IPS-NIHi11 (cell line): ENCODE results near the gene SKOR2.

Source experiments
- DNase-seq: peaks from one replicate; pipeline ENCODE4 v3.0.0; 2012; ENCODE audit warnings: mixed read lengths, low spot score

SKOR2 gene

DNA sequence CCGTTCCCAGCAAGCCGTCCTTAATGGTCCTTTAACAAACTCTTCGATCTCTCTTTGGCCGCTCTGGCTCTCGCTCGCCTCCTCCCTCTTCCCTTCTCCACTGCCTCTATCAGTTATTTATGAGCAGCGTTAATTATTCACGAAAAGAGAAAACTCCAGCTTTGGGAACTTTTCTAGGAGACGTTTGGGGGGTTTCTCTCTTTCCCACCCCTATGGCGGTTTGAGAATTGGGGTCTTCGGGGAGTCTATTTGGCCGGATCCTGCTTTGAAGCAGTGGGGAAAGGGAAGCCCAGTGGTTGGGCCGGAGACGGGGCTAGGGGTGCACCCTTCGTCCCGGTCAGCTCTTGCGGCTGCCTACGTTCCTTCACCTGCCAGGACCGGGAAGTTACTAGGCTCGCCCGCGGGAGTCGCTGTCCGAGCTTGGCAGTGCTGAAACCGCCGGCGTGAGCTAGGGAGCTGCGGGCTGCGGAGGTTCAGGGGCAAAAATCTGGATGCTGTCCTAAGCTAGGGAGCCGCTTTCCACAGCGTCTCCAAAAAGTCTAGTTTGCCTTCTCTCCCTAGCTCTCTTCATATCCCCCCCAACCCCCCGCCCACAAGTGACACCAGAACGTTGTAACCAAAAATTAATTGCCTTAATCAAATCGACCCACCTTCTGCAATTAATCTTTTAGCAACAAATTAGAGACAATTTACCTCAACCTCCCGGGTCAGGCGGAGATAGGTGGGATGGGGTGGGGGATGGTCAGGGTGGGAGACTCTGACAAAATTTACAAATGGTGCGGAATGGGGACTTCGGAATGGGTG, 8.9 kb upstream of the SKOR2 start:
- DNase-seq, result peak; percentile 84

DNA sequence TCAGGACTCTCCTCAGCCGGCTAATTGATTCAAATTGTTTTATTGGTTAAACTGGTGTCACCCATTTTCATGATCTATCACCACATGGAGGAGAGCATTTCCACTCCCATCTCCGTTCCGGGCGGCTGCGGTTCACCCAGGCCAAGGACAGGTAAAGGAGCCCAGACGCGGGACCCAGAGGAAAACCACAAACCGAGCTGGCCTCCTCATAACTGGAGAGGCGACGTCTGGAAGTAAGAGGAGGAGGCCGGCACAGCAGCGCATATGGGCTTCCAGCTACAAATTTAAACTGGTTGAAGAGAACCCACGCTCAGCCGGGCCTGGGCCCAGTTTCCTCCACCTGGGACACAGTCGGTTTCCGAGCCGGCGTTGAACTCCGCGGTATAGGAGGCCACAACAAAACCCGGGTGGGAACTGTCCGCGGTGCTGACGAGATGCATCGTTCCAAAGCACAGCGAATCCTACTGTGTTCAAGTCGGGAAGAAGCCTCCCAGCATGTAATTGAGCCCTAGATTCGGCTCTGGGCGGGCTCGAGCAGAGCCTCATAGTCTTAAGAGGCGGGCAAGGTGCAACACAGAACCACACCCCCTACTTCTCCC, 3.0 kb upstream of the SKOR2 start:
- DNase-seq, result peak; percentile 69

DNA sequence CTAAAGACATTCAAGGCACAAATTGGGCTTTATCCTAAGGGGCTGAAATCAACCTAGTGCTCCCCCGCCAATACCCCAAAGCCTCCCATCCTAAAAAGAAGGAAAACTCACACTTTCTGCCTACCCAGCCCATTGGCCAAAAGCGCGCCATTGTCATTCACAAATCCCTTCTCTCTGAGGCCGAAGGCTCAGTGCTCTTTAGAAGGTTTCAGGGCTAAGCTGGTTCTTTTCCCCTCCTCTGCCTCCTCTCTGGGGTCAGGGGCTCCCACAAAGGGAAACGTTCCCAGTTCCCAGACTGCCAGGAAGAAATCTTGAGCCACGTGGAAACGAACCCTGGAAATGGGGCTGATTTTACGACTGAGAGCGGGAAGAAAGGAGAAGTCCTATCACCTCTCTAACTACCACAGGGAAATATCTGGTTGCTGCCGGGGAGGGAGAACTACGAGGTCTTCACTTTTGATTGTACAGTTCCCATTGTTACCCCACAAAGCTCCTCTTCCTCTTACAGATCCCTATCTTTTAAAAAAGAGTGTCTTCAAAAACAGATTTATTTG, 1.7 kb upstream of the SKOR2 start:
- no peak for DNase-seq

DNA sequence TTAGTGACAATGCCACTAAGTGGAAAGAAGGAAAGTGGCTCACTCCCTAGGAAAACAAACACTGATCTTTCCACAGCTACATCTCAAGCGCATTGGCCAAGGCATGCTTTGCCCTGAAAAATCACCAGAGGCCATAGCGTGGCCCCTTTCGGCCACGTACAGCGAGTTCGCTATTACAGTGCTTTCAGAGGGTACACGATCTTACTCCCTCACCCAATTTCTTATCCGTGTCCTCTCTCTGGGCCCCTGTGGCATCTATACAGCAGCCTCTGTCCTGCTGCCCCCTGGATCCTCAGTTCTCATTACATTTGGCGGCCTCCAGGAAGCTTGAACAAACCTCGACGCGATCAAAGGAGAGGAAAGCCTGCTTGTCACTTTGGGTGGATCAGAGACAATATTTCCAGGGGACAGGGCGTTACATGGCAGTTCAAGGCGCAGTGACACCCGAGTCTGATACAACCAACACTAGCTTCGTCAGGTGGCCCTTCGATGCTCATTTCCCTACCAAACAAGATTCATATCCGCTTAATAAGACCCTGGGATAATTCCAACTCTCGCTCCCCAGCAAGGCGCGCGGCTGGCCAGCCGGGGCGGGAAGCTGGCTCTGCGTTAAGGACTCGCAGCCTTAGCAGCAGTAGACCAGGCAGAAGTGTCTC, 941 bp downstream of the SKOR2 start:
- no peak for DNase-seq

DNA sequence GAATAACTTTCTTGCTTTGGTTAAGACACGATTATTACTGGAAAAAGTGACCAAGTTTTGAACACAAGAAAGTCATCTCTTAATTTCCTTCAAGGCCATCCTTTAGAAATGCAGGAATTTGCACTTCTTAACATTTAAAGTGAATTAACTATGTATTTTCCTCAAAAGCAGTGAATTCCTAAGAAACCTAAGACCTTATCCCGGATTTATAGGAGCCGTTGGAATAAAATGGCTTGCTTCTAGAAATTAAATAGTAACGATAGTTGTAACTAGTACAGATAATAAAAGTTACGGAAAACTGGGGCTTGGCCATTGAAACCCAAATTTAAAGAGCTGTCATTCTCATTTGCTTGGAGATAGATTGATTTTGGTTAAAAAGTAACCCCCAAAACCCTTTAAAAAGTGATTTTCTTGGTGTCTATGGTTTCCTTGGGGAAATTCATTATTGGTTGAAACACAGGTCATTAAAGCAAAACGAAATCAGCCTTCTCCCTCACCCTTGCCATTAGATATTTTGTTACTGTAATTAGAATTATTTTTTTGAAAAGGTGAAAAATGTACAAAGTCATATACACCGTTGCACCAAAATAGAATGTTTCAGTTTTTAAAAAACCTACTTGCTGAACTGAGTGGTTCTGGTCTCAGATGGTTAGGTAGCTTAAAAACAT, 2.0 kb downstream of the SKOR2 start:
- DNase-seq, result no peak

DNA sequence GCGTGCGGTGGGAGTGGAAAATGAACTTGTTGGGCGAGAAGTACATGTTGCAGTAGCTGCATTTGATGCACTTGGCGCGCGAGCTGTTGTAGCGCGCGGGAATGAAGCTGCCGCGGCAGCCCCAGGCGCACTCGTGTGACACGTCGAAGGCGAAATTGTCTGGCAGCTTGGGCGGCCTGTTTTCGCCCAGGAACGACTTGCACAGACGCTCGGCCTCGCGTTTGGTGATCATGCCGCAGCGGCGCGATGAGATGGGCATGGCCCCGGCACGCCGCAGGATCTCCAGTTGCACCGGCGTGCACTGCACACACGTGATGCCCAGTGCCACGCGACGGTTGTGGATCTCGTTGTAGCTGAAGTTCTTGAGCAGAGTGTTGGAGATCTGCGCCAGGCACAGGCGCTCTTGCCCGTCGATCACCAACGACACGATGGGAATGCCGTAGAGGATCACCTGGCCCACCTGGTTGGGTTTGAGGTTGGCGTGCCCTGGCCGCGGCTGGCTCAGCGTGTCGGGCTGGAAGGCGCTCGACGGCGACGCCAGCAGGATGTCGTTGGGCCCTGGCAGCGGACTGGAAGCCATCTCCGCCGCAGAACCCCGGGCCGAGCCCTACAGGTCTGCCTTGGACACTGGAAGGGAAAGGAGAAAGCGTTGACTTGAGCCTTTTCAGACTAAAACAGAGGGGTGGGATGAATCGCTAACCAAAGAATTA, 2.7 kb downstream of the SKOR2 start:
- DNase-seq, result peak; percentile 25

DNA sequence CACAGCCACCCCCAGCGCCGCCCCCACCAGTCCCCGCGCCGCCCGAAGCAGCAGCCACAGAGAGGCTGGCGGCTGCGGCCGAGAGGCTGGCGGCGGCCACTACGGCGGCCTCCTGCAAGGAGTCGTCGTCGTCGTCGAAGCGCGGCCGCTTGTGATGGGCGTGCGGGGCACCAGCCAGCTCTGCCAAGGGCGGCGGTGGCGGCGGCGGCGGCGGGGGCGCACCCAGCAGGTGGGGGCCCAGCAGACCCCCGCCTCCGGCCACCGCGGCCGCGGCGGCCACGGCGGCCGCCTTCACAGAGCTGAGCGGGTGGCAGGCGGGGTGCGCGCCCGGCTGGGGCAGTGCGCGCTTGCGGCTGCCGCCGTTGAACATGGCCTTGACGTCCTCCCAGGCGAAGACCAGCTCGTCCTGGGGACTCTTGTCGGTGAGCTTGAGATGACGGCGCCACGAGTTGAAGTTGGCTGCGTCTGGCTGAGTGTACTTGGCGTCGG, 3.3 kb downstream of the SKOR2 start:
- DNase-seq, result peak; percentile 22

DNA sequence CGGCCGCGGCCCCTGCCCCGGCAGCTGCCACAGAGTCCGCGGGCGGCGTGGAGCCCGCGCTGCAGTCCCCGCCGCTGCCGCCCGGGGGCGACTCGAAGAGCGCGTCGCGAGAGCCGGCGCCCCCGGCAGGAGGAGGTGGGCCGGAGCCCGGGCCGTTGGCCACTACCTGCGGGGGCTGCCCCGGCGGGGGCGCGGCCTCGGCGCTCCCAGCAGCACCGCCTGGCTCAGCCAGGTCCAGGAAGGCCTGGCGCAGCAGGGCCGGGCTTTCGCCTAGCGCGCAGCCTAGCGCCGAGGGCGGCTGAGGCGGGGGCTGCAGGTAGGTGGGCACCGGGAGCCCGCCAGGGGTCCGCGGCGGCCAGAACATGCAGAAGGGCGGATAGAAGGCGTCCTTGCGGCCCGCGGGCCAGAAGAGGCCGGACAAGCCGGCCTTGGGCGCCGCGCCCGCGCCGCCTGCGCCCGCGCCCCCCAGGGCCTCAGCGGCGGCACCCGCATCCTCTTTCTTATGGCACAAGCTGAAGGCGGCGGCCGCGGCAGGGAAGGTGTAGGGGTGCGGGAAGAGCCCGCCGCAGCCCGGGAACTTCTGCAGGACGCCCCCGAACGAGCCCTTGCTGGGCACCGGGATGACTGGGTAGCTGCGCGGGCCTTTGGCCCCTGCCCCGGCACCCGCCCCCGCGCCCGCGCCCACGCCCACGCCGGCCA, 3.9 kb downstream of the SKOR2 start:
- peak; percentile 89 for DNase-seq

DNA sequence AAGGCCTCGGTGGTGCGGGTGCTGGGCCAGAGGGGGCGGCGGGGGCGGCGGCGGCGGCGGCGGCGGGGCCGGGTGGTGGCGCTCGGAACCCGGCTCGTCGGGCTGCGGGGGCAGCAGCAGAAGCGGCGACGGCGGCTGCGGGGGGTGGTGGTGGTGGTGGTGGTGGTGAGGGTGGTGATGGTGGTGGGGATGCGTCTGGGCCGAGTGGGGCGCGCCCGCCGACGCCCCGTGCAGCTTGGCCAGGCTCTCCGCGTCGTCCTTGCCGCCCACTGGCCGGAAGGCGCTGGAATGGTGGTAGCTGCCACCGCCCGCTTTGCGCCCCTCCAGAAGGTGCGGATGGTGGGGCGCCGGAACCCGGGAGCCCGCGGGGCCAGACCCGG, 4.4 kb downstream of the SKOR2 start:
- peak; percentile 40 for DNase-seq

DNA sequence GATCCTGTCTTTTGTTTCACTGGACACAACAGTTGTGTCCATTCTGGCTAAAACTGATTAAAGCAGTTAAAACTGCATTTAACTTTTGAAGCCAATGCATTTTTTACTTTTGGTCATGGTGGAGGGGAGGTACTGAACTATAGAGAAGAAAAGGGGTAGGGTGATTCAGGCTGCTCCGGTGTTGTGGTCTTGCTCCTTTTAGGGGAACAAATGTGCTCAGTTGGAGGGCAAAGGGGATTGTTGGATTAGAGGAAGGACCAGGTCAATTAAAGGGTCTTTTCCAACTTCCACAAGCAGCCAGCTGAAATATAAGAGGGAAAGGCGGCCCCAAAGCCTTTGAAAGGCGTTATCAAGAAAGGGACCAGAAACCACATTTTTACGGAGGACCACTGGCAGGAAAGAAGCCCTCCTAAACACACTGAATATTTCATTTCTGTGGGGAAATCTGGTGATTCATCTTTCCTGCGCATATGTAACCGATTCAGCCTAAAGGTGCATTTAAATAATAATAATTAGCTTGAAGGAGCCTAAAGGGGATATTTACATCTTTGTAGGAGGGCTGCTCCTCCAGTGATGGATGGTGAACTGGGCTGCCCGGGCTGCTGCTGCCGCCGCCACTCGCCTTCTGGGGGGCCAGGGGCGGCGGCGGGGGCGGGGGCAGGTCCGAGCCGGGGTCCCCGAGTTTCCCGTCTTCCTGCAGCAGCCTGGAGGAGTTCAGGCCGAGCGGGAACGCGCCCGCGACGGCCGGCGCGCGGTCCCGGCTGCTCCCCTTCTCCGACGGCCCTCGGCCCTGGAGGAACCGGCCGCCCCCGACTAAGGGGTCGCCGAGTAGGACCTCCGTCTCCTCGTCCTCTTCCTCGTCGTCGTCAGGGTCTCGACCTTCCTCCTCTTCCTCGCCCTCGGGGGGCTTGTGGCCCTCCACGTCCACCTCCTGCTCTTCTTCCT, 5.2 kb downstream of the SKOR2 start:
- DNase-seq, result peak; percentile 51

DNA sequence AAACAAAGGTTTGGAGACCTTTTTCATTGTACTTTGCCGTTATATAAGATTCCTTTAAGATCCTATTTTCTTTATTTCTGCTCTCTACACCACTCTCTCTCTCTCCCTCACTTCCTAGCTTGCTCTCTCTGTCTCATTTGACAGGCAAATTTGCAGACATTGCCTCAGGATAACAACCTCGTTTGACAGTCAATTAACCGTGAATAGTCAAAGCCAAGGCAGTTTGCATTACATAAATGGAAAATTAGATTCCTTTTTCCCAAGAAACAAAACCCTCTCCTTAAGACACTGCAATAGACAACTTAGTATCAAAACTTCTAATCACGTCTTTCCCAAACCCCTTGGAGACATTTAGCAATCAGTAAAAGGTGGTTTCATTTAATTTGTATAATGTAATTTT, 7.4 kb downstream of the SKOR2 start:
- DNase-seq, result no peak

DNA sequence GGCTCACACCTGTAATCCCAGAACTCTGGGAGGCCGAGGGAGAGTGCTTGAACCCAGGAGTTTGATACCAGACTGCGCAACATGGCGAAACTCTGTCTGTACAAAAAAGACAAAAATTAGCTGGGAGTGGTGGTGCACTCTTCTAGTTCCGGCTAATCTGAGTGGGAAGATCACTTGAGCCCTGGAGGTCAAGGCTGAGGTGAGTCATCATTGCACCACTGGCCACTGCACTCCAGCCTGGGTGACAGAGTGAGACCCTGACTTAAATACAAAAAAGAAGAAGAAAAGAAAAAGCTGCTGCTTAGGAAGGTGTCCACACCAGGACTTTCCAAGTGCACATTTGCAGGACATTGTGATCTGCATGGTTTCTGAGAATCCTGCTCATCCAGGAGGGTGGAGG, 16.4 kb downstream of the SKOR2 start:
- no peak for DNase-seq

DNA sequence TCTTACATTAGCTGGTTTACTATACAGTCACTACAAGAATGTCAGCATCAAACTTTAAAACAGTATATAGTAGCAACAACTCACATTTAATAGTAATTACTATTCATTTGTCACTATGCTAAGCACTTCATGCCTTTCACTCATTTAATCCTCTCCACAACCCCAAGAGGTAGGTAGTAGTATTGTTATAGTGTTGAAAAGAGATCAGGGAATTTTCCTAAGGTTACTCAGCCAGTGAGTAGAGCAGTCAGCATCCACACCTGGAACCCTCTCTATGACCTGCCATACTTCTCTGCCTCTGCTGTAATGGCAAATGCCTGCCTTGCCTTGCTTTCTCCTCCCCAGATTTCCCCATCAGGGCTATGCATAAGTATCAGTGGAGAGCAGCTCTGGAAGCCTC, 24.8 kb downstream of the SKOR2 start:
- DNase-seq, result no peak

DNA sequence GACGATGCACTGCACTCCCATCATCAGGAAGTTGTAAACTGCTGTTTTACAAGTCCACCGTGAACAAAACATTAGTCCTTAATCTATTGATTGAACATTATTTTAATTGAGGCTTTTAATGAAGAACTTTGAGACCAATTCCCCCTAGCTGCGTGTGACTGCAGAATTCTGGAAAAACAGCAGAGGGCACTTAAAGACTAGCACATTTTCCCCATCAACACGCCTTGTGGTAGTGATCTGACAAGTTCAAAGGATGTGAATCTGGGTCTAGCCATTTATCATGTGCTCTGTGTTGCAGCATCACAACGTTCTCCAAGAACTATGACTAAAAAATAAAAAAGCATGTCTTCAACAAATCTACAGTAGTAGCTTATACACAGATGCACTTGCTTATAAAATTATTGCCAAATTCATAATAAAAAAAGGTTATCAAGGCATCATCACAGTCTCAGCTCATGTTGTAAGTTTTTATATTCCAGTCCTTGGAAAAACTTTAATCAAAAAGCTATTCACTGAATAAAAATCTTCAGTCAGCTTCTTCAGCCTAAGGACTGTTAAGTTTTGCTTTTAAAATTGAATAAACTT, 35.8 kb downstream of the SKOR2 start:
- DNase-seq, result peak; percentile 50

DNA sequence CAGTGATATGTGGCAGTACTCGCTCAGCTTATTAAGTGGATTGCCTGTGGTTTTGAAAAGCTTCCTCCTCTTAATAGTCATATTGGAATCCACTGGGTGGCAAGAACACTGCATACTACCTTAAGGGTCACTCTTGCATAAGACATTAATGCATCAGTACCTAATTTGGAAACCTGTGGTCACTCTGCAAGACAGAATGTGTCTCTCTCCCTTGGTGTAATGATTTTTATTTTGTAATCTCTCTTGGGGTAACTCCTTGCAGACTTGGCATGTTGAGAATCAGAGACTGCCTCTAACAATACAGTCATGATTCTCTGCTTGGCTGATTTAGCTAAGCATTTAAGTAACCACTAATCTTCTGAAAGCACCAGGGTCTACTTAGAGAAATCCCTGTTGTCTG, 42.3 kb downstream of the SKOR2 start:
- no peak for DNase-seq

DNA sequence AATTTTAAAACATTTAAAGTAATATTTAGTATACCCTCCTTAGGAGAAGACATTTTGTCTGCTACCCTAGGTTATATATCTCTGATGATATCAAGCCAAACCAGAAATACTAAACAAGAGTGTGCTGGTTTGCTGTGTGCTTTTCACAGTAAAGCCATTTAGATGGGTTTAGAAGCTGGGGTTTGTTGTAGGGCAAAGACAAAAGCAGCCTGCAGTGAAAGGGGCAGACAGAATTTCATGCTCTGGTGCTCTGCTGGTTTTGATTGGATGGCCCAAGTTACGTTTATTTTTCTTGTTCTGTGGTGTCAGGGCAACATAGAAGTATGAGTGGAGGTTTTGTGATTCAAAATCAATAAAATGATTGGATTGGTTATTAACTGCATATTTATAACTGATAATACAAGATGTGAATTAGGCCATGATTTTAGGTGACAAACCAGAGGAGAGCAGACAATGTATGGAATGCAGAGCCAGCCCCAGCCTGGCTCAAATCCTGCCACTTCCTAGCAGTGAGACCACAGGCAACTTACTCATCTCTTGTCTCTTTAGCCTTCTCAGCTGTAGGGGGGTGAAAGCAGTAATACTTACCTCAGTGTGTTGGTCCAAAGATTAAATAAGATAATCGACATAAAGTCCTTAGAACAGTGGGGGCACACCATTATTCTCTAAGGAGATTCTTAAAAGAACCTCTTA, 44.4 kb downstream of the SKOR2 start:
- DNase-seq, result no peak

DNA sequence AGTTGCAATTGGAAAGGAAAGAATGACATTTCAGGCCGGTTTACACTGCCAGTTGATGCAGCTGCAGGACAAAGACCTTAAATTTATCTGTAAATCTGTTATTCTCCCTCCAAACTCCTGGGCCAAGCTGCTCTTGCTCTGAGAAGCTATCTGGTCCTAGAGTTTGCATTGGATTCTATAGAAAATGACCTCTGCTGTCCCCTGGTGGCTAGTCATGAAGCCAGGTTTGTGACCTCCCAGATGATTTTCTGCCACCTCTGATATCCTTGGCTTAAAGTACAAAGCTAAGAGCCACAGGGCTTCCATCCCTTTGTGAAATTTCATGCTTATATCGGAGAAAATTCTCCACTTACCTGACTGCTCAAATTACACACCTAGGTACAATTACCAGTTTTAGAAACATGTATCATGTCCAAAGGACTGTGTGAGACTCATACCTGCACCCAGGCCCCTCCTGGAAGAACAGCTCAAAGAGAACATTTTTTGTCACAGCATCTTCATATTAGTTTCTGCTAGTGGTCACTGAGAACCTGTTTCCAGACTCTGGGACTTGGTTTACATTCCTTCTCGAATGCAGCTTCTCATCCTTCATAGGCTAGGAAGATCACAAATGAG, 46.4 kb downstream of the SKOR2 start:
- DNase-seq, result peak; percentile 72
